Body of pancreas (tissue), 4 donors: Measurements from ENCODE around the gene C11orf91.
"Not testable (repeated sequence)": the region's sequence is repeated elsewhere in the genome, so short reads cannot be mapped to it uniquely, and the experiment has no call there.

Source experiments
- CTCF ChIP-seq, 7 experiments: fragments of 450-650 bp in 4 of 7; fragments of 200-600 bp in 3 of 7; sonication (generic) in 3 of 7; IDR thresholded peaks; one replicate each; pipeline ENCODE4 v1.5.1; 2016 to 2019; ENCODE audit warnings: antibody characterized with exemption in 7 of 7
- POLR2A ChIP-seq, 3 donors: fragments of 450-650 bp; IDR thresholded peaks; one replicate each; pipeline ENCODE4 v1.6.1; 2016; ENCODE audit warnings: antibody characterized with exemption in 3 of 3, mild to moderate bottlenecking in 2 of 3

DNA sequence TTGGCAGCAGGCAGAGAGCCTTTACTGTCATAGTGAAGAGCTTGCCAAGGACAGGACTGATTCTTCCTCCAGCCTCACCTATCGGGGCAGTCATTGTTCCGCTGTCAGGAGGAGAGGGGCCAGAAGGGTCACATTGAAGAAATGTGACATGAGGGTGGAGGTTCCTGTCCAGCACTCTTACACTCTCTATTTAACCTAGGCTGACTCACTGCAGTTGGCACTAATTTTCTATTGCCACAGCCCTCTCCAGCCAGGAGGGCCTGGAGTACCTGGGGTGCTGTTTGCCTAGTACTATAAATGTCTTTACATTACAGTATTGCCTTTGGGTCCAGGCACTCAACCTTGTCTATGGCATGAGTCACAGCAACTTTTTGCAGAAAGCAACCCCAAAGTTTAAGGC, 7.2 kb upstream of the C11orf91 start:
- not testable (repeated sequence) for TF ChIP-seq CTCF, POLR2A (IDR thresholded peaks at IDR 0.05)
